PC-3 (cell line): ENCODE data around the gene AGFG1. TPM values are rescaled to one million over a fixed set of nuclear protein-coding genes. Genes with fewer than 3 reads are reported as not detected.

Experiments used
- ATAC-seq: fragments of 200-7000 bp; cut with Tn5 transposase; 2 replicates; pipeline ENCODE4 v1.9.1; 2020; ENCODE audit warnings: mild to moderate bottlenecking, moderate library complexity
- BruUV-seq: library from RNA; stranded (reverse); fragments of 400-500 nt; replicated peaks from 2 replicates; lab custom pipeline; 2021; lab: Mats Ljungman, UMichigan
- CTCF ChIA-PET: fragments of 300-600 bp; sonication (Branson Sonifier 250); formaldehyde crosslinking; loops from one replicate; lab custom pipeline; 2022; ENCODE audit warnings: antibody characterized with exemption; lab: Charles Lee
- POLR2A ChIA-PET: fragments of 300-600 bp; sonication (Branson Sonifier 250); formaldehyde crosslinking; loops from one replicate; lab custom pipeline; 2022; ENCODE audit warnings: antibody characterized with exemption; ENCODE audit not compliant: unreplicated experiment; lab: Charles Lee
- DNase-seq: peaks from one replicate; pipeline ENCODE4 v3.0.0-alpha.2; 2015
- H2AFZ ChIP-seq: fragments of 300-600 bp; sonication (generic); 2 replicates; pipeline ENCODE4 v1.6.0; 2016; ENCODE audit warnings: antibody characterized with exemption, low read length
- H3F3A ChIP-seq: fragments of 300-600 bp; sonication (generic); one replicate; pipeline ENCODE4 v1.6.0; 2017; ENCODE audit warnings: antibody characterized with exemption, low read length, control low read depth, mild to moderate bottlenecking; ENCODE audit not compliant: unreplicated experiment
- H3K27ac ChIP-seq: fragments of 300-600 bp; sonication (generic); 2 replicates; pipeline ENCODE4 v1.5.1; 2016; ENCODE audit warnings: mild to moderate bottlenecking, low read length
- H3K27me3 ChIP-seq: fragments of 300-600 bp; sonication (generic); 2 replicates; pipeline ENCODE4 v1.6.1; 2016; ENCODE audit warnings: low read length, mixed read lengths
- H3K36me3 ChIP-seq: fragments of 300-600 bp; sonication (generic); 2 replicates; pipeline ENCODE4 v1.6.1; 2016; ENCODE audit warnings: low read depth, mixed run types, low read length, mixed read lengths
- H3K4me1 ChIP-seq: fragments of 300-600 bp; sonication (generic); 2 replicates; pipeline ENCODE4 v1.5.1; 2016; ENCODE audit warnings: low read length; ENCODE audit not compliant: insufficient read depth
- H3K4me2 ChIP-seq: fragments of 300-600 bp; sonication (generic); 2 replicates; pipeline ENCODE4 v1.6.0; 2016; ENCODE audit warnings: low read length
- H3K4me3 ChIP-seq: fragments of 300-600 bp; sonication (generic); 2 replicates; pipeline ENCODE4 v1.5.1; 2016; ENCODE audit warnings: mild to moderate bottlenecking, low read length, mixed read lengths
- H3K79me2 ChIP-seq: fragments of 300-600 bp; sonication (generic); 2 replicates; pipeline ENCODE4 v1.6.1; 2017; ENCODE audit warnings: low read length, mixed read lengths
- H3K9ac ChIP-seq: fragments of 300-600 bp; sonication (generic); 2 replicates; pipeline ENCODE4 v1.6.0; 2016; ENCODE audit warnings: mild to moderate bottlenecking, low read length
- H3K9me2 ChIP-seq: fragments of 300-600 bp; sonication (generic); replicated peaks from 2 replicates; pipeline ENCODE4 v1.6.1; 2016; ENCODE audit warnings: mixed run types, low read length, mixed read lengths
- H3K9me3 ChIP-seq: fragments of 300-600 bp; sonication (generic); 2 replicates; pipeline ENCODE4 v1.6.1; 2016; ENCODE audit warnings: low read length, mixed read lengths
- H4K20me1 ChIP-seq: fragments of 300-600 bp; sonication (generic); 2 replicates; pipeline ENCODE4 v1.6.1; 2016; ENCODE audit warnings: low read length, mixed read lengths
- CTCF ChIP-seq: fragments of 300-600 bp; sonication (generic); conservative IDR thresholded peaks from 2 replicates; pipeline ENCODE4 v1.5.1; 2017; ENCODE audit warnings: antibody characterized with exemption, low read depth, mild to moderate bottlenecking, low read length
- EZH2 ChIP-seq: fragments of 300-600 bp; sonication (generic); IDR thresholded peaks from one replicate; pipeline ENCODE4 v1.6.1; 2017; ENCODE audit warnings: antibody characterized with exemption, mild to moderate bottlenecking, low read length; ENCODE audit not compliant: unreplicated experiment
- EZH2phosphoT487 ChIP-seq: fragments of 300-600 bp; sonication (generic); IDR thresholded peaks from 2 replicates; pipeline ENCODE4 v1.6.1; 2018; ENCODE audit warnings: mild to moderate bottlenecking, antibody characterized with exemption, low read length, borderline replicate concordance
- intact Hi-C: fragments of 100-400 bp; cut with micrococcal nuclease; formaldehyde crosslinking; loops from 2 replicates; pipeline ENCODE4 v1.9.0; 2023
- total RNA-seq: library from RNA; depleted of rRNA; stranded (reverse); fragments of >200 nt; gene quantifications from 2 replicates; pipeline ENCODE4 v1.2.3, GENCODE V29; 2014

Gene AGFG1
- total RNA-seq, 1 experiment from 2014 or later: 56.3 TPM

GRCh38 chr2:227509824-227510619 lies 38.1 kb downstream of the AGFG1 start:
- H3K9ac ChIP-seq: no peak overlapping the region
- H4K20me1 ChIP-seq: peaks cover 49% of the 10 kb centered on the region
- ChIA-PET CTCF (no interaction called here), POLR2A (no interaction called here)
- intact Hi-C loops: no loop called here
- DNase-seq: peak; percentile 76
- H3K4me2 ChIP-seq: peak overlapping the region; percentile 8; the same call in 1 of the 2 replicates
- H3K4me3 ChIP-seq: no peak overlapping the region
- no peaks in the 10 kb centered on the region for H3K27me3 ChIP-seq
- H3K27ac ChIP-seq: peak overlapping the region; percentile 20
- peak; percentile 74 for ATAC-seq
- H3K4me1 ChIP-seq: peaks cover 32% of the 10 kb centered on the region
- TF ChIP-seq EZH2 (no peak), CTCF (no peak), EZH2phosphoT487 (no peak)
- H3K79me2 ChIP-seq: peaks cover 100% of the 10 kb centered on the region
- H3K9me3 ChIP-seq: no peaks in the 10 kb centered on the region
- no TSS peak for BruUV-seq
- no peaks in the 10 kb centered on the region for H3K36me3 ChIP-seq
- H3F3A ChIP-seq: no peaks in the 10 kb centered on the region
- no peaks in the 10 kb centered on the region for H3K9me2 ChIP-seq
- H2AFZ ChIP-seq: no peak overlapping the region

GRCh38 chr2:227510620-227510958 lies 38.6 kb downstream of the AGFG1 start:
- Histone ChIP-seq H3K79me2 (peaks cover 100% of the 10 kb centered on the region), H3K9ac (no peak overlapping the region), H3K36me3 (no peaks in the 10 kb centered on the region), H3K4me2 (peak overlapping the region; percentile 8; the same call in 1 of the 2 replicates), H3K4me1 (peaks cover 30% of the 10 kb centered on the region), H2AFZ (no peak overlapping the region), H3K27me3 (no peaks in the 10 kb centered on the region), H3K9me2 (no peaks in the 10 kb centered on the region), H3K27ac (no peak overlapping the region), H4K20me1 (peaks cover 49% of the 10 kb centered on the region), H3K9me3 (no peaks in the 10 kb centered on the region), H3K4me3 (no peak overlapping the region), H3F3A (no peaks in the 10 kb centered on the region)
- ChIA-PET POLR2A (no interaction called here), CTCF (no interaction called here)
- no peak for TF ChIP-seq EZH2
- no peak for TF ChIP-seq CTCF
- no peak for TF ChIP-seq EZH2phosphoT487
- ATAC-seq (peak; percentile 10; the same call in 1 of the 2 replicates), DNase-seq (no peak)
- intact Hi-C loops: no loop called here
- no TSS peak for BruUV-seq
